ENCODE results near the gene ZNF710. TPM values are rescaled to one million over a fixed set of nuclear protein-coding genes. Genes with fewer than 3 reads are reported as not detected.
A peak's percentile ranks its signal among the peaks of the same experiment; 100 is the strongest.

The ZNF710 gene
- total and polyA plus RNA-seq, 9 of the 15 experiments (the other 6 are each of a cell fraction or from before 2014, with no cell fraction given), result 0.56 to 14.2 (median 5.2) TPM

DNA sequence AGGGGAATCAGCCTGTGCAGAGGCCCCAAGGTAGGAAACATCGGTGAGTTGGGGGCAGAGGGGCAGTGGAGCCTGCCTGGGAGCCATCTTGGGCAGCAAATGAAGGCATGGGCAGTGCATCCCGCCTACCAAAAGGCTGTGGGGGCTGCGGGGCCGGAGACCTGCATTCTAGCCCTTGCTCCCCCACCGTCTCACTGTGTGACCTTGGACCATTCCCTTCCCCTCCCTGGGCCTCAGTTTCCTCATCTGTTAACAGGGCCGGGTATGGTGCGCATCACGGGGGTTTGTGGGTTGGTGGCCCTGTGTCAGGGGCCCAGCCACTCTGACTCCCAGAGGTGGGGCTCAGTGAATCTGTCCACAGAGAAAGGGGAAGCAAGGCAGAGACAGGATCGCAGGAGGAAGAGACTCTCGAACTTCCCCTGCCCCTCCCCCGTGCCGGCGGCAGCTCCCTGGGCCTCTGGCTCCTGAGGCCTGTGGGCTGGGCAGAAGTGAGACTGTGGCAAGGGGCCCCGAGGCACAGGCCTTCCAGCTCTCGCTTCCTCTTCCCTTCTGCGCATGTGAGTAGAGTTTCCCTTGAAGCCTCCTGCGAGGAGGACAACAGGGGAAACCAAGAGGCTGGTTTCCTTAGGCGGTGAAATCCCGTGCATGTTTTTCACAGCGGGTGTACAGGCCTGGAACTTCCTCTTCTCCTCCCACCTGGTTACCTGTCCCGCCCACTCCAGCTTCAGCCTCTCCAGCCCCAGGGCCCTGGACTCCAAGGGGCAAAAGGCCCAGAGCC lies 58.3 kb downstream of the ZNF710 start (continued):
- TF ChIP-seq, protein P1, sequence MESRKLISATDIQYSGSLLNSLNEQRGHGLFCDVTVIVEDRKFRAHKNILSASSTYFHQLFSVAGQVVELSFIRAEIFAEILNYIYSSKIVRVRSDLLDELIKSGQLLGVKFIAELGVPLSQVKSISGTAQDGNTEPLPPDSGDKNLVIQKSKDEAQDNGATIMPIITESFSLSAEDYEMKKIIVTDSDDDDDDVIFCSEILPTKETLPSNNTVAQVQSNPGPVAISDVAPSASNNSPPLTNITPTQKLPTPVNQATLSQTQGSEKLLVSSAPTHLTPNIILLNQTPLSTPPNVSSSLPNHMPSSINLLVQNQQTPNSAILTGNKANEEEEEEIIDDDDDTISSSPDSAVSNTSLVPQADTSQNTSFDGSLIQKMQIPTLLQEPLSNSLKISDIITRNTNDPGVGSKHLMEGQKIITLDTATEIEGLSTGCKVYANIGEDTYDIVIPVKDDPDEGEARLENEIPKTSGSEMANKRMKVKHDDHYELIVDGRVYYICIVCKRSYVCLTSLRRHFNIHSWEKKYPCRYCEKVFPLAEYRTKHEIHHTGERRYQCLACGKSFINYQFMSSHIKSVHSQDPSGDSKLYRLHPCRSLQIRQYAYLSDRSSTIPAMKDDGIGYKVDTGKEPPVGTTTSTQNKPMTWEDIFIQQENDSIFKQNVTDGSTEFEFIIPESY (CRISPR knock-in tag; IDR thresholded peaks at IDR 0.05), result peak; percentile 50
- TF ChIP-seq ZNF224 (CRISPR knock-in tag; IDR thresholded peaks at IDR 0.05) (no peak), E2F3 (CRISPR knock-in tag; IDR thresholded peaks at IDR 0.05) (no peak), DIDO1 (tag; IDR thresholded peaks at IDR 0.05; ENCODE audit: low read depth) (no peak), ESRRA (IDR thresholded peaks at IDR 0.05; ENCODE audit: borderline replicate concordance, low read depth) (peak; percentile 62), FOXP1 (CRISPR knock-in tag; IDR thresholded peaks at IDR 0.05) (no peak), ZNF347 (CRISPR knock-in tag; IDR thresholded peaks at IDR 0.05; ENCODE audit: low read depth) (no peak), SMAD3 (CRISPR knock-in tag; conservative IDR thresholded peaks at IDR 0.05) (0 out of 2 replicates have a peak, but pooled peaks have one; percentile 29), ZBTB1 (CRISPR knock-in tag; IDR thresholded peaks at IDR 0.05; ENCODE audit: borderline replicate concordance, low read depth) (no peak), POLR2G (IDR thresholded peaks at IDR 0.05; ENCODE audit: low read depth, low read length) (peak; percentile 51; the same call in 1 of the 2 replicates)
- TF ChIP-seq, protein P2, sequence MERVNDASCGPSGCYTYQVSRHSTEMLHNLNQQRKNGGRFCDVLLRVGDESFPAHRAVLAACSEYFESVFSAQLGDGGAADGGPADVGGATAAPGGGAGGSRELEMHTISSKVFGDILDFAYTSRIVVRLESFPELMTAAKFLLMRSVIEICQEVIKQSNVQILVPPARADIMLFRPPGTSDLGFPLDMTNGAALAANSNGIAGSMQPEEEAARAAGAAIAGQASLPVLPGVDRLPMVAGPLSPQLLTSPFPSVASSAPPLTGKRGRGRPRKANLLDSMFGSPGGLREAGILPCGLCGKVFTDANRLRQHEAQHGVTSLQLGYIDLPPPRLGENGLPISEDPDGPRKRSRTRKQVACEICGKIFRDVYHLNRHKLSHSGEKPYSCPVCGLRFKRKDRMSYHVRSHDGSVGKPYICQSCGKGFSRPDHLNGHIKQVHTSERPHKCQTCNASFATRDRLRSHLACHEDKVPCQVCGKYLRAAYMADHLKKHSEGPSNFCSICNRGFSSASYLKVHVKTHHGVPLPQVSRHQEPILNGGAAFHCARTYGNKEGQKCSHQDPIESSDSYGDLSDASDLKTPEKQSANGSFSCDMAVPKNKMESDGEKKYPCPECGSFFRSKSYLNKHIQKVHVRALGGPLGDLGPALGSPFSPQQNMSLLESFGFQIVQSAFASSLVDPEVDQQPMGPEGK (CRISPR knock-in tag; IDR thresholded peaks at IDR 0.05; ENCODE audit: borderline replicate concordance), result no peak
- TF ChIP-seq, protein P3, sequence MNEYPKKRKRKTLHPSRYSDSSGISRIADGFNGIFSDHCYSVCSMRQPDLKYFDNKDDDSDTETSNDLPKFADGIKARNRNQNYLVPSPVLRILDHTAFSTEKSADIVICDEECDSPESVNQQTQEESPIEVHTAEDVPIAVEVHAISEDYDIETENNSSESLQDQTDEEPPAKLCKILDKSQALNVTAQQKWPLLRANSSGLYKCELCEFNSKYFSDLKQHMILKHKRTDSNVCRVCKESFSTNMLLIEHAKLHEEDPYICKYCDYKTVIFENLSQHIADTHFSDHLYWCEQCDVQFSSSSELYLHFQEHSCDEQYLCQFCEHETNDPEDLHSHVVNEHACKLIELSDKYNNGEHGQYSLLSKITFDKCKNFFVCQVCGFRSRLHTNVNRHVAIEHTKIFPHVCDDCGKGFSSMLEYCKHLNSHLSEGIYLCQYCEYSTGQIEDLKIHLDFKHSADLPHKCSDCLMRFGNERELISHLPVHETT (CRISPR knock-in tag; conservative IDR thresholded peaks at IDR 0.05 in 1 of 2, IDR thresholded peaks at IDR 0.05 in 1 of 2), result peak in 1 of 2 experiments; percentile 68; a peak in 1 of 4 replicates
- TF ChIP-seq, protein P4, sequence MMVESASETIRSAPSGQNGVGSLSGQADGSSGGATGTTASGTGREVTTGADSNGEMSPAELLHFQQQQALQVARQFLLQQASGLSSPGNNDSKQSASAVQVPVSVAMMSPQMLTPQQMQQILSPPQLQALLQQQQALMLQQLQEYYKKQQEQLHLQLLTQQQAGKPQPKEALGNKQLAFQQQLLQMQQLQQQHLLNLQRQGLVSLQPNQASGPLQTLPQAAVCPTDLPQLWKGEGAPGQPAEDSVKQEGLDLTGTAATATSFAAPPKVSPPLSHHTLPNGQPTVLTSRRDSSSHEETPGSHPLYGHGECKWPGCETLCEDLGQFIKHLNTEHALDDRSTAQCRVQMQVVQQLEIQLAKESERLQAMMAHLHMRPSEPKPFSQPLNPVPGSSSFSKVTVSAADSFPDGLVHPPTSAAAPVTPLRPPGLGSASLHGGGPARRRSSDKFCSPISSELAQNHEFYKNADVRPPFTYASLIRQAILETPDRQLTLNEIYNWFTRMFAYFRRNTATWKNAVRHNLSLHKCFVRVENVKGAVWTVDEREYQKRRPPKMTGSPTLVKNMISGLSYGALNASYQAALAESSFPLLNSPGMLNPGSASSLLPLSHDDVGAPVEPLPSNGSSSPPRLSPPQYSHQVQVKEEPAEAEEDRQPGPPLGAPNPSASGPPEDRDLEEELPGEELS (CRISPR knock-in tag; IDR thresholded peaks at IDR 0.05; ENCODE audit: borderline replicate concordance), result no peak
- TF ChIP-seq, protein P5, sequence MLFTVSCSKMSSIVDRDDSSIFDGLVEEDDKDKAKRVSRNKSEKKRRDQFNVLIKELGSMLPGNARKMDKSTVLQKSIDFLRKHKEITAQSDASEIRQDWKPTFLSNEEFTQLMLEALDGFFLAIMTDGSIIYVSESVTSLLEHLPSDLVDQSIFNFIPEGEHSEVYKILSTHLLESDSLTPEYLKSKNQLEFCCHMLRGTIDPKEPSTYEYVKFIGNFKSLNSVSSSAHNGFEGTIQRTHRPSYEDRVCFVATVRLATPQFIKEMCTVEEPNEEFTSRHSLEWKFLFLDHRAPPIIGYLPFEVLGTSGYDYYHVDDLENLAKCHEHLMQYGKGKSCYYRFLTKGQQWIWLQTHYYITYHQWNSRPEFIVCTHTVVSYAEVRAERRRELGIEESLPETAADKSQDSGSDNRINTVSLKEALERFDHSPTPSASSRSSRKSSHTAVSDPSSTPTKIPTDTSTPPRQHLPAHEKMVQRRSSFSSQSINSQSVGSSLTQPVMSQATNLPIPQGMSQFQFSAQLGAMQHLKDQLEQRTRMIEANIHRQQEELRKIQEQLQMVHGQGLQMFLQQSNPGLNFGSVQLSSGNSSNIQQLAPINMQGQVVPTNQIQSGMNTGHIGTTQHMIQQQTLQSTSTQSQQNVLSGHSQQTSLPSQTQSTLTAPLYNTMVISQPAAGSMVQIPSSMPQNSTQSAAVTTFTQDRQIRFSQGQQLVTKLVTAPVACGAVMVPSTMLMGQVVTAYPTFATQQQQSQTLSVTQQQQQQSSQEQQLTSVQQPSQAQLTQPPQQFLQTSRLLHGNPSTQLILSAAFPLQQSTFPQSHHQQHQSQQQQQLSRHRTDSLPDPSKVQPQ (CRISPR knock-in tag; IDR thresholded peaks at IDR 0.05; ENCODE audit: borderline replicate concordance), result no peak

Data from K562 (cell line).